HepG2 (cell line): Measurements from ENCODE around the gene TUBA4A. TPM values are rescaled to one million over a fixed set of nuclear protein-coding genes. Genes with fewer than 3 reads are reported as not detected.

Experiments used
- ATAD3A ChIP-seq: sonication (generic); formaldehyde crosslinking; IDR thresholded peaks from 2 replicates; pipeline ENCODE4 v1.4.0; 2020; ENCODE audit warnings: missing genetic modification reagents
- CBFB ChIP-seq: sonication (generic); formaldehyde crosslinking; IDR thresholded peaks from 2 replicates; pipeline ENCODE4 v1.4.0; 2020; ENCODE audit warnings: missing genetic modification reagents
- DDIT3 ChIP-seq: sonication (generic); formaldehyde crosslinking; IDR thresholded peaks from 2 replicates; pipeline ENCODE4 v1.4.0; 2020; ENCODE audit warnings: mild to moderate bottlenecking, missing genetic modification reagents
- GTF2F1 ChIP-seq: fragments of 150-350 bp; IDR thresholded peaks from 2 replicates; pipeline ENCODE4 v1.6.1; 2014; ENCODE audit warnings: low read length
- HDAC6 ChIP-seq: fragments of 200-600 bp; sonication (generic); IDR thresholded peaks from 2 replicates; pipeline ENCODE4 v1.7.0; 2017; ENCODE audit warnings: mild to moderate bottlenecking, antibody characterized with exemption, low read length, low read depth
- HOXA7 ChIP-seq: sonication (generic); formaldehyde crosslinking; IDR thresholded peaks from 2 replicates; pipeline ENCODE4 v1.8.1; 2022; ENCODE audit warnings: mild to moderate bottlenecking, missing genetic modification reagents, moderate library complexity
- NAIF1 ChIP-seq: sonication (generic); formaldehyde crosslinking; IDR thresholded peaks from 2 replicates; pipeline ENCODE4 v1.5.0; 2020; ENCODE audit warnings: mild to moderate bottlenecking, missing genetic modification reagents, borderline replicate concordance
- NBN ChIP-seq: fragments of 450-650 bp; conservative IDR thresholded peaks from 2 replicates; pipeline ENCODE4 v1.6.1; 2017
- POGZ ChIP-seq: sonication (generic); formaldehyde crosslinking; IDR thresholded peaks from 2 replicates; pipeline ENCODE4 v1.4.0; 2020; ENCODE audit warnings: mild to moderate bottlenecking, missing genetic modification reagents
- POLR2G ChIP-seq: fragments of 200-400 bp; formaldehyde crosslinking; IDR thresholded peaks from 2 replicates; pipeline ENCODE4 v1.6.1; 2018; ENCODE audit warnings: mild to moderate bottlenecking, low read depth, low read length, moderate library complexity
- PPARG ChIP-seq: conservative IDR thresholded peaks from 2 replicates; pipeline ENCODE4 v1.6.1; 2016; ENCODE audit warnings: missing biosample characterization, missing genetic modification reagents
- RBM22 ChIP-seq: fragments of 200-400 bp; formaldehyde crosslinking; optimal IDR thresholded peaks from 2 replicates; pipeline ENCODE3; 2017; ENCODE audit warnings: mild to moderate bottlenecking, low read length, moderate library complexity
- REXO4 ChIP-seq: sonication (generic); formaldehyde crosslinking; IDR thresholded peaks from 2 replicates; pipeline ENCODE4 v1.8.0; 2022; ENCODE audit warnings: missing genetic modification reagents, mild to moderate bottlenecking, borderline replicate concordance
- SRSF4 ChIP-seq: fragments of 200-400 bp; formaldehyde crosslinking; IDR thresholded peaks from one replicate; pipeline ENCODE4 v1.6.1; 2018; ENCODE audit warnings: mild to moderate bottlenecking, low read depth, low read length, moderate library complexity; ENCODE audit not compliant: poor library complexity, severe bottlenecking
- TEAD2 ChIP-seq: sonication (generic); formaldehyde crosslinking; IDR thresholded peaks from 2 replicates; pipeline ENCODE4 v1.9.0; 2021; ENCODE audit warnings: missing genetic modification reagents
- THYN1 ChIP-seq: sonication (generic); formaldehyde crosslinking; IDR thresholded peaks from 2 replicates; pipeline ENCODE4 v1.8.1; 2023; ENCODE audit warnings: low read depth, mild to moderate bottlenecking, moderate library complexity, missing genetic modification reagents, borderline replicate concordance
- YEATS2 ChIP-seq: sonication (generic); formaldehyde crosslinking; IDR thresholded peaks from 2 replicates; pipeline ENCODE4 v1.4.0; 2020; ENCODE audit warnings: missing genetic modification reagents, borderline replicate concordance
- YEATS4 ChIP-seq: sonication (generic); formaldehyde crosslinking; IDR thresholded peaks from 2 replicates; pipeline ENCODE4 v1.4.0; 2020; ENCODE audit warnings: missing genetic modification reagents, borderline replicate concordance
- ZBTB2 ChIP-seq: sonication (generic); formaldehyde crosslinking; IDR thresholded peaks from 2 replicates; pipeline ENCODE4 v1.8.0; 2022; ENCODE audit warnings: low read depth, missing genetic modification reagents
- ZMYM2 ChIP-seq: sonication (generic); formaldehyde crosslinking; IDR thresholded peaks from 2 replicates; pipeline ENCODE4 v1.8.0; 2022; ENCODE audit warnings: mild to moderate bottlenecking, missing genetic modification reagents
- ZNF205 ChIP-seq: IDR thresholded peaks from 2 replicates; pipeline ENCODE4 v1.6.1; 2018; ENCODE audit warnings: missing biosample characterization, missing genetic modification reagents
- ZNF660 ChIP-seq: sonication (generic); formaldehyde crosslinking; IDR thresholded peaks from 2 replicates; pipeline ENCODE4 v1.5.1; 2020; ENCODE audit warnings: mild to moderate bottlenecking, low read depth, missing genetic modification reagents, borderline replicate concordance
- ZNF672 ChIP-seq: sonication (generic); formaldehyde crosslinking; IDR thresholded peaks from 2 replicates; pipeline ENCODE4 v1.8.1; 2022; ENCODE audit warnings: missing genetic modification reagents
- ZNF841 ChIP-seq: sonication (generic); formaldehyde crosslinking; IDR thresholded peaks from 2 replicates; pipeline ENCODE4 v1.8.1; 2023; ENCODE audit warnings: missing genetic modification reagents, borderline replicate concordance
- ZSCAN25 ChIP-seq: sonication (generic); formaldehyde crosslinking; IDR thresholded peaks from 2 replicates; pipeline ENCODE4 v1.8.0; 2022; ENCODE audit warnings: mild to moderate bottlenecking, missing genetic modification reagents
- polyA plus RNA-seq, 8 experiments: library from polyadenylated mRNA; depleted of rRNA in 3 of 8; stranded (reverse) in 7 of 8; unstranded in 1 of 8; fragments of >200 nt; fragmentation: Illumina TruSeq in 4 of 8; extraction: Trizol in 4 of 8; gene quantifications; 2 replicates each; pipeline versions ENCODE4 v1.2.1 to v1.2.3, GENCODE V29; 2011 to 2016; ENCODE audit warnings: low read depth in 4 of 8, missing spikeins in 1 of 8, mixed read lengths in 1 of 8; ENCODE audit not compliant: insufficient read depth in 1 of 8
- total RNA-seq, 5 experiments: library from RNA; depleted of rRNA; stranded (reverse); fragments of >200 nt; fragmentation: Illumina TruSeq; extraction: Trizol; gene quantifications; 2 replicates each; pipeline ENCODE4 v1.2.3, GENCODE V29; 2016; ENCODE audit warnings: low read depth in 1 of 5
- TF ChIP-seq, protein P1 (sequence below): IDR thresholded peaks from 2 replicates; pipeline ENCODE4 v1.6.1; 2018; ENCODE audit warnings: missing genetic modification reagents, mild to moderate bottlenecking, missing compliant biosample characterization
- TF ChIP-seq, protein P2 (sequence below): IDR thresholded peaks from 2 replicates; pipeline ENCODE4 v1.6.1; 2016
- TF ChIP-seq, protein P3 (sequence below): sonication (generic); formaldehyde crosslinking; IDR thresholded peaks from 2 replicates; pipeline ENCODE4 v1.8.1; 2023; ENCODE audit warnings: mild to moderate bottlenecking, missing genetic modification reagents, borderline replicate concordance

The TUBA4A gene
- total and polyA plus RNA-seq, 2 of the 13 experiments (the other 11 are each of a cell fraction or from before 2014, with no cell fraction given), result 1.3 to 12.7 TPM

DNA sequence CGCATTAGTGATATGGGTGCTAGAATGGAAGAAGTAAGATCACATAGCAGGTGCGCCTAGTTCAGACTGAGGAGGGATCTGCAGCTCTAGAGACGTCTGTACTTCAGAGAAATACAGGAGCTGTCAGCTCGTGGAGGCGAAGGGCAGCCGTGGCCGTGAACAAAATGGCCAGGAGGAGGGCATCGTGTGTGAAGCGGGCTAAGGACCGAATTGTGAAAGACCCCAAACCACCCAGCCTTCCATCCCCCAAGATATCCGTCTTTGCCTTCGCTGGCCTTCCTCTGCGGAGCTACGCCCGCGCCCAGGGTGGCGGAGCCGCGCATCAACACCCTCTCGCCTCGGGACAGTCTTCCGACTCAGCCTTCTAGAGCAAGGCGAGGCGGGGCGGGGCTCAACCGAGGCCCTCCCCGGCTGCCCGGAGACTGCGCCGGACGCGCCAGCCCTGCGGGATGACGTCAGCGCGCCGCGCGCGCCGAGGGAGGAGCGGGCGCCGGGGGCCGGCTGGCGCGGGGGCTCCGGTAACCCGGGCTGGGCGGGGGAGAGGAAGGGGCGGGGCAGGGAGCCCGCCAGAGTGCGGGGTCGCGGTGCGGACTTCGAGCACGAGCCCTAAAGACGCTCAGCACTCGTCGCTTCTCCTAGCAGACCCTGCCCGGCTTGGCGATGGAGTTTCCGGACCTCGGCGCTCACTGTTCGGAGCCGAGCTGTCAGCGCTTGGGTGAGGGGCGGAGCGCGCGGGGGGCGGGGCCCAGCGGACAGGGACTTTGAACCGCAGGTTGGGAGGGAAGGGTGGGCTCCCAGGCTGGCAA lies 47.2 kb downstream of the TUBA4A start, which contains the start of gene ZFAND2B (continued):
- TF ChIP-seq ZBTB2 (CRISPR knock-in tag), result peak; percentile 88
- TF ChIP-seq REXO4, result no peak
- TF ChIP-seq ZSCAN25 (CRISPR knock-in tag), result peak; percentile 28; the same call in 1 of the 2 replicates
- TF ChIP-seq, protein P1, sequence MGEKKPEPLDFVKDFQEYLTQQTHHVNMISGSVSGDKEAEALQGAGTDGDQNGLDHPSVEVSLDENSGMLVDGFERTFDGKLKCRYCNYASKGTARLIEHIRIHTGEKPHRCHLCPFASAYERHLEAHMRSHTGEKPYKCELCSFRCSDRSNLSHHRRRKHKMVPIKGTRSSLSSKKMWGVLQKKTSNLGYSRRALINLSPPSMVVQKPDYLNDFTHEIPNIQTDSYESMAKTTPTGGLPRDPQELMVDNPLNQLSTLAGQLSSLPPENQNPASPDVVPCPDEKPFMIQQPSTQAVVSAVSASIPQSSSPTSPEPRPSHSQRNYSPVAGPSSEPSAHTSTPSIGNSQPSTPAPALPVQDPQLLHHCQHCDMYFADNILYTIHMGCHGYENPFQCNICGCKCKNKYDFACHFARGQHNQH (CRISPR knock-in tag), result peak; percentile 83; the same call in 1 of the 2 replicates
- TF ChIP-seq, protein P2, sequence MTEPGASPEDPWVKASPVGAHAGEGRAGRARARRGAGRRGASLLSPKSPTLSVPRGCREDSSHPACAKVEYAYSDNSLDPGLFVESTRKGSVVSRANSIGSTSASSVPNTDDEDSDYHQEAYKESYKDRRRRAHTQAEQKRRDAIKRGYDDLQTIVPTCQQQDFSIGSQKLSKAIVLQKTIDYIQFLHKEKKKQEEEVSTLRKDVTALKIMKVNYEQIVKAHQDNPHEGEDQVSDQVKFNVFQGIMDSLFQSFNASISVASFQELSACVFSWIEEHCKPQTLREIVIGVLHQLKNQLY (CRISPR knock-in tag), result no peak
- TF ChIP-seq ZNF205 (CRISPR knock-in tag), result 0 out of 2 replicates have a peak, but pooled peaks have one; percentile 28
- TF ChIP-seq ZNF672 (CRISPR knock-in tag), result no peak
- TF ChIP-seq, protein P3, sequence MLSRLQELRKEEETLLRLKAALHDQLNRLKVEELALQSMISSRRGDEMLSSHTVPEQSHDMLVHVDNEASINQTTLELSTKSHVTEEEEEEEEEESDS (CRISPR knock-in tag), result peak; percentile 71; the same call in 1 of the 2 replicates
- peak; percentile 99 for TF ChIP-seq POLR2G
- TF ChIP-seq RBM22, result peak; percentile 90
- peak; percentile 57; the same call in 1 of the 2 replicates for TF ChIP-seq NAIF1
- TF ChIP-seq CBFB (CRISPR knock-in tag), result peak; percentile 13; the same call in 1 of the 2 replicates
- TF ChIP-seq YEATS2 (CRISPR knock-in tag), result peak; percentile 67; the same call in 1 of the 2 replicates
- no peak for TF ChIP-seq SRSF4
- peak; percentile 82 for TF ChIP-seq YEATS4 (CRISPR knock-in tag)
- no peak for TF ChIP-seq NBN
- TF ChIP-seq HOXA7, result no peak
- TF ChIP-seq GTF2F1, result no peak
- no peak for TF ChIP-seq TEAD2 (CRISPR knock-in tag)
- no peak for TF ChIP-seq ZMYM2 (CRISPR knock-in tag)
- 0 out of 2 replicates have a peak, but pooled peaks have one; percentile 67 for TF ChIP-seq ATAD3A (CRISPR knock-in tag)
- TF ChIP-seq PPARG (CRISPR knock-in tag), result no peak
- TF ChIP-seq ZNF841, result no peak
- no peak for TF ChIP-seq ZNF660 (CRISPR knock-in tag)
- TF ChIP-seq DDIT3, result no peak
- peak; percentile 15; the same call in 1 of the 2 replicates for TF ChIP-seq POGZ (CRISPR knock-in tag)
- TF ChIP-seq THYN1 (CRISPR knock-in tag), result no peak
- no peak for TF ChIP-seq HDAC6
